Dedifferentiated amniotic fluid mesenchymal stem cell (primary cell): ENCODE results near the gene CCNB1IP1.
"Not testable (repeated sequence)": the region's sequence is repeated elsewhere in the genome, so short reads cannot be mapped to it uniquely, and the experiment has no call there.

Experiments
- DNase-seq: peaks from one replicate; pipeline ENCODE4 v3.0.0-alpha.2; 2016; ENCODE audit errors: extremely low spot score

Gene CCNB1IP1

GRCh38 chr14:20332431-20332787, 670 bp downstream of the CCNB1IP1 start:
- DNase-seq: no peak

GRCh38 chr14:20331053-20331613, 1.9 kb downstream of the CCNB1IP1 start:
- DNase-seq: no peak

DNA sequence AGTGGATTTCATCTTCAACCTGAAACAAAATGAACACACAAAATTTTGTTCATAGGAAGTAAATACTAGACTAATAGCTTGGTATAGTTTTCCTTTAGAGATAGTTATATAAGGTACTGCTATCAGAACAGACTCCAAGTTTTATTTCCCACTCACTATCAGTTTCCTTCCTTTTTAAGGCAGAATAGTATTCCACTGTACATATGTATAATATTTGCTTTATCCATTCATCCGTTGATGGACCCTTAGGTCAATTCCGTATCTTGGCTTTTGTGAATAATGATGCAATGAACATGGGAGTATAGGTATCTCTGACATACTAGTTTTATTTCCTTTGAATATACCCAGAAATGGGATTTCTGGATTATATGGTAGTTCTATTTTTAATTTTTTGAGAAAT, 3.7 kb downstream of the CCNB1IP1 start:
- DNase-seq: no peak

GRCh38 chr14:20328705-20329104, 4.4 kb downstream of the CCNB1IP1 start:
- no peak for DNase-seq

GRCh38 chr14:20327005-20327869, 5.8 kb downstream of the CCNB1IP1 start:
- peak; percentile 59 for DNase-seq

DNA sequence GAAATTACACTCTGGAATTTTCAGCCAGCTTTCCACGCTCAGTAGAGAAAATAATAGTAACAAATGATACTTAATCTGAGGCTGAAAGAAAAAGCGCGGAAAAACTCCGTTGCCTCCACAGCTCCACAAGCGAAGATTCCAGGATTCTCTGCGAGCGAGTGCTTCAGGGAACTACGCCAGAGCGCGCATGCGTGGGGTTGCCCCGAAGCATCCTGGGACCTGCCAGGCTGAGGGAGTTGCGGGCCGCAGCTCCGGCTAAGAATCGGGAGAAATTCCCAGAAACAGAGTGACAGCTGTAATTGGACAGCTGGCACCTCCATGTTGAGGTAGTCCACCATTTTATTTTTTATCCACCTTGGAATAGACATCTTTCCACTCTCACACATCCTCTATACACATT, 15.4 kb downstream of the CCNB1IP1 start:
- DNase-seq: no peak

GRCh38 chr14:20314026-20314425, 19.1 kb downstream of the CCNB1IP1 start:
- DNase-seq: no peak

- DNase-seq: no peak
These were observed 27.0 kb downstream of the CCNB1IP1 start for GRCh38 chr14:20306079-20306423.

- peak; percentile 89 for DNase-seq
These were observed 27.6 kb downstream of the CCNB1IP1 start, which contains the start of gene TTC5 for GRCh38 chr14:20305265-20306078. TSS of gene TTC5 (minus strand) at chr14:20305951. CDS start at chr14:20305937, 14 bp downstream.

GRCh38 chr14:20302042-20302755, 30.9 kb downstream of the CCNB1IP1 start:
- no peak for DNase-seq

GRCh38 chr14:20295067-20295466, 38.0 kb downstream of the CCNB1IP1 start:
- DNase-seq: no peak

- DNase-seq: no peak
These were observed 38.4 kb downstream of the CCNB1IP1 start for GRCh38 chr14:20294636-20295035.

DNA sequence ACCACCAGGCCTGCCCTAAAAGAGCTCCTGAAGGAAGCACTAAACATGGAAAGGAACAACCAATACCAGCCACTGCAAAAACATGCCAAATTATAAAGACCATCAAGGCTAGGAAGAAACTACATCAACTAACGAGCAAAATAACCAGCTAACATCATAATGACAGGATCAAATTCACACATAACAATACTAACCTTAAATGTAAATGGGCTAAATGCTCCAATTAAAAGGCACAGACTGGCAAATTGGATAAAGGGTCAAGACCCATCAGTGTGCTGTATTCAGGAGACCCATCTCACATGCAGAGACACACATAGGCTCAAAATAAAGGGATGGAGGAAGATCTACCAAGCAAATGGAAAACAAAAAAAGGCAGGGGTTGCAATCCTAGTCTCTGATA, 51.1 kb downstream of the CCNB1IP1 start:
- DNase-seq: not testable (repeated sequence)

GRCh38 chr14:20280265-20280664, 52.8 kb downstream of the CCNB1IP1 start:
- DNase-seq: not testable (repeated sequence)

GRCh38 chr14:20278414-20278813, 54.7 kb downstream of the CCNB1IP1 start:
- DNase-seq: no peak

- no peak for DNase-seq
These were observed 55.7 kb downstream of the CCNB1IP1 start for GRCh38 chr14:20277409-20277808.

DNA sequence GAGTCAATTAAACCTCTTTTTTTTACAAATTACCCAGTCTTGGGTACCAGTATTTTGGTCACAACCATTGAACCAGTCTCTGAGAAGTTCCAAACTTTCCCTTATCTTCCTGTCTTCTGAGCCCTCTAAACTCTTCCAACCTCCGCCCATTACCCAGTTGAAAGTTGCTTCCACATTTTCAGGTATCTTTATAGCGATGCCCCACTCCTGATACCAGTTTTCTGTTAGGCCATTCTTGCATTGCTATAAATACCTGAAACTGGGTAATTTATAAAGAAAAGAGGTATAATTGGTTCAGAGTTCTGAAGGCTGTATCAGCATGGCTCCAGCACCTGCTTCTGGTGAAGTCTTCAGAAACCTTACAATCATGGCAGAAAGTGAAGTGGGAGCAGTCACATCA, 59.0 kb downstream of the CCNB1IP1 start:
- no peak for DNase-seq

- not testable (repeated sequence) for DNase-seq
These were observed 68.7 kb downstream of the CCNB1IP1 start for GRCh38 chr14:20264361-20264760.

GRCh38 chr14:20262642-20263128, 70.4 kb downstream of the CCNB1IP1 start:
- DNase-seq: no peak
